GM18868 (cell line): ENCODE results near the gene TRPC4.

Experiments used
- ATAC-seq: cut with Tn5 transposase; IDR thresholded peaks from one replicate; pipeline ENCODE4 v1.9.1; 2021; ENCODE audit warnings: mild to moderate bottlenecking, moderate library complexity; ENCODE audit not compliant: unreplicated experiment

The TRPC4 gene

GRCh38 chr13:37869756-37870488, at the start of gene TRPC4:
TRPC4 (minus strand) TSS chr13:37869772; CDS start chr13:37783333, 86,439 bp downstream.
- peak; percentile 56 for ATAC-seq

- no peak for ATAC-seq
These were observed 49.2 kb upstream of the TRPC4 start for GRCh38 chr13:37918751-37919150.

DNA sequence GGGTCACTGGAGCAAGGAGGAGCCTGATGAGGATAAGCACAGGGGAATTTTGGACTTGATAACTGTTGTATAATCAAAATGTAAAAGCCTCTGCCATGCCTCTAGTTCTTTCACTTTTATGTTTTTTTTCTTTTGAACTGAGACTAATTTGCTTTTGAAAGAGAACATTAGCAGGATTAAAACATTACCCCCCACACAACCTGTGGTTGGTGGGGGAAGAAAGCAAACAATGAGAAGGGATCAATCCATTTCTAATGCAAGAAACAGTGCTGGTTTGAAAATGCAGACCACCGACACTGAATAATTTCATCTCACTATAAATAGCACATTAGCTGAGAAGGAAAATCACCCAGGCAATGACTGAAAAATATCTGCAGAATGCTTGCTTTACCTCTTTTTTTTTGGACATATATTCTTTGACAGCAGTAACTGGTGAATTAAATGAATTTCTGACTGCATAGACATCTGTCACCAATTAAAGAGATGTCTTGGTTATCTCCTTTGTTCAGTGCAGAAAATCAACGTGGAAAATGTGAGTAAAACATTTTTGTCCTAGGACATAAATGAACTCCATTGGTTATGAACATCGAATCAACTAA, 48.6 kb upstream of the TRPC4 start:
- no peak for ATAC-seq

- no peak for ATAC-seq
These were observed 45.3 kb upstream of the TRPC4 start for GRCh38 chr13:37914781-37915391.

- ATAC-seq, result no peak
These were observed 41.2 kb upstream of the TRPC4 start for GRCh38 chr13:37910790-37911189.

- ATAC-seq, result no peak
These were observed 37.3 kb upstream of the TRPC4 start for GRCh38 chr13:37906880-37907279.

GRCh38 chr13:37905736-37906135, 36.2 kb upstream of the TRPC4 start:
- no peak for ATAC-seq

GRCh38 chr13:37899753-37900152, 30.2 kb upstream of the TRPC4 start:
- no peak for ATAC-seq

DNA sequence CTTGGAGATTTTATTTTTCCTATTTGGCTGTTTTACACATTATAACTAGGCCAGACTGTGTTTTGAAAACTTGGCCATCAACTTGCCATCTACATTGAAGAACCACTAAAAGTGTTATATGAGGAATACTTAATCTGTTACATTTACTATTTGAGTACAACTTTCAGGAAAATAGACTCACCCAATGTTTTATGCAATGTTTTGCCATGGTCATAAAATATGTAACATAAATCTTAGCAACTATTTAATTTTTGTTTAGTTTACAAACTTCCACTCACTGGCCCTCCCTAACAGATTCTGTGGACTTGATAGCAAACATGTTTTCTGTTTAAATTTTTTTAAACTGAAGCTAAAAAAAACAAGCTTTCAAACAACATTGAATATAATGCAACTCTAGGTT, 23.7 kb upstream of the TRPC4 start:
- ATAC-seq, result no peak

DNA sequence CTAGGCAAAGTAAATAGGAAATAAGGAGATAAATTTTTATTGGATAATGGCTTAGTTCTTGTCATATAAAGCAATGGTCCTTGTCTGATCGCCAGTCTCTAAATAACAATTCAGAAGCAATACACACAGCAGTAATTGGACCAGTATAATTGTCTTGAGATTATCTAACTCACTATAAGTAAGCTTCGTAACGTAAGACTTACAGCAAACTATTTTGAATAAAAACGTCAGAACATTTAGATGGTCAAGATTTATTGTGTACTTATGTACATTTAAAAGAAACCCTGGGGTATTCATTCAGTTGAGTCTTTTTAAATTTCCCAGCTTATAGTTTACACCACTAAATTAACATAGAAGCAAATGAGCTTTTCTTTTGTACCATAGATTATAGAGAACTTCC, 20.2 kb upstream of the TRPC4 start:
- ATAC-seq, result no peak

GRCh38 chr13:37889102-37889501, 19.5 kb upstream of the TRPC4 start:
- ATAC-seq, result no peak

- no peak for ATAC-seq
These were observed 17.3 kb upstream of the TRPC4 start for GRCh38 chr13:37886879-37887278.

GRCh38 chr13:37884674-37885073, 15.1 kb upstream of the TRPC4 start:
- ATAC-seq, result no peak

DNA sequence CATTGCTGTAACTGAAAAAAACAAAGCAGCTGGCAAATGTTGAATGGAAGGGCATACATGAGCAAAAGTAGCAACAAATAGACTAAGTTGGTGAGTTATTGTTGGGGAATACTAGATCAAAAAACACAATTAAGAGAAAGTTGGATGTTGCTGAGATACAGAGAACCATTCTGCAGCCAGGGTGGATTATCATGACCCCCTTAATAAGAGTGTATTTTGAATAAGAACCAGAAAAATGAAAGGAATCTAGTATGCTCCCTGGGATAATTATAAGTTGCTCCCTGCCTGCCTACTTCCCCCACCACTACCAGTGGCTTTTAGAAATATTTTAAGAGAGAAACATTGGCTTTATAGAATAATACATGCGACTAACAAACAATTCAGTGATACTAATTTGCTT, 14.5 kb upstream of the TRPC4 start:
- ATAC-seq, result no peak

DNA sequence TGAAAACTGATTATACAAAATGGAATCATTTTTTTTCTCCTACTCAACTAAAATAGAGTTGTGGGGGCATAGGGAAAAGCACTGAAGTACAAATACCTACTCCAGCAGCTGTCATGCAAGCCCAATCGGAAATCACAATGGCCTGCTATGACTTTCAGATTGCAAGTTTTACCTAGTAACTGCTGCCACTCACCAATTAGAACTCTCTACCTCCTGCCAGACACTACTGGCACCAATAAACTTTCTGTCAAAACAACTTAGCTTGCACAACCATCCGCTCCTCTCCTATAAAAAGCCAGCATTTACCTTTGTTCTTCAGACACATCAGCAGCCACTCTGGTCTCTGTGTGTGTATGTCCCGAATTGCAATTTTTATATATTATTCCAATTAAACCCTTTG, 9.3 kb upstream of the TRPC4 start:
- no peak for ATAC-seq

GRCh38 chr13:37878496-37878895, 8.9 kb upstream of the TRPC4 start:
- ATAC-seq, result no peak

DNA sequence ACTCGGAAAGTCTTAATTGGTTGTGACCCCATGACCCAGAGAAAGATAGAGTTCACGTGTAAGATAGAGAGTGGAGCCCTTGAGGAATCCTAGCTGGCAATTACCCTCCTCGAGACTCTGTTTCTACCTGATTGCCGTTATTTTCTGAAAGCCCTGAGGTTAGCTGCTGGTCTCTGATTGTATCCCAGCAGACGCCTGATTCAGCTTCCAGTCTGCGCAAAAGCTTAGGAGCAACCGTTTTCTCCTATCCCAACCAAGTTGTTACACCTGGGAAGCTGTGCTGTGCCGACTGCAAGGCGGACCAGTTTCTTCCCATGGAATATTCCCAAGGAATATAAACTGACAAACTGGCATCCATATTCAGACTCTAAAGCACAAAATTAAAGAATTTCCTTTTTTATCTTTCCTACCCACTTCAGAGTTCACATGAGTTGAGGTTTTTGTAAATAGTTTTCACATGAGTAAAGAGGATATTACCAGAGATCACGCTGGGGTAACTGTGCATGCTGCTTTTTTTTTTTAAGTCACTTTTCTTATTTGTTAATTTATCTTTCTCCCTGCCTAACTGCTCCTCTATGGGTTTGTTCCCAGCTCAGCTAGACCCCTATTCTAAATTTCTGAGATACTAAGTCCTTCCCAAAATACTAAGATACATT, 1.5 kb upstream of the TRPC4 start:
- ATAC-seq, result no peak

GRCh38 chr13:37870489-37870845, 895 bp upstream of the TRPC4 start:
- no peak for ATAC-seq

GRCh38 chr13:37869506-37869755, 141 bp downstream of the TRPC4 start:
- ATAC-seq, result no peak

GRCh38 chr13:37868691-37869505, 674 bp downstream of the TRPC4 start:
- no peak for ATAC-seq

DNA sequence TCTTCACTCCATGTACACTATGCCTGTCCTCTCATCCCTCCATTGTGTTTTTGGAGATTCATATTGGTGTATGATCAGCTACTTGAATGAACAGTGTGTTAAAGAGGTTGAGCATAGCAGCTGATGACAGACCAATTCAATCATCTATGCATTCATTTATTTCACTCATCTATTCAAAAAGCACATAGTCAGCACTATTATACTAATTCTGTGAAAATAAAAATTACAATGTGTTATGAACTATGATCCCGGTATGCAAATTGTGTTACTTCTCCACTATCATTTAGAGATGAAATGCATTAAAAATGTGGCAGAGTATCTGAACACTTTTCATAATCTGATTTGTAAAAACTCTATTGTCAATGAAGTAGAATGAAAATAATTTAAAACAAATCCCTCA, 5.9 kb downstream of the TRPC4 start:
- ATAC-seq, result no peak
